Activated CD4-positive, alpha-beta memory T cell treated with anti-CD3 and anti-CD28 coated beads for 36 hours (primary cell): ENCODE measurements around the gene IFNA7. TPM values are rescaled to one million over a fixed set of nuclear protein-coding genes. Genes with fewer than 3 reads are reported as not detected.
"Not testable (repeated sequence)": the region's sequence is repeated elsewhere in the genome, so short reads cannot be mapped to it uniquely, and the experiment has no call there.

Source experiments
- CTCF ChIA-PET: fragments of 350-600 bp; sonication (Branson Sonifier 250); formaldehyde crosslinking; loops from one replicate; lab custom pipeline; 2021; ENCODE audit warnings: antibody characterized with exemption, inconsistent platforms; lab: Charles Lee
- POLR2A ChIA-PET: fragments of 350-600 bp; sonication (Branson Sonifier 250); formaldehyde crosslinking; loops from one replicate; lab custom pipeline; 2021; ENCODE audit warnings: antibody characterized with exemption; lab: Charles Lee
- DNase-seq: peaks from one replicate; pipeline ENCODE4 v3.0.0-alpha.2; 2020
- H3K27ac Mint-ChIP-seq: one replicate; pipeline ENCODE4 v1.8.0; 2021; ENCODE audit warnings: mixed read lengths
- H3K27me3 Mint-ChIP-seq: one replicate; pipeline ENCODE4 v1.8.0; 2021; ENCODE audit warnings: mixed read lengths
- H3K36me3 Mint-ChIP-seq: one replicate; pipeline ENCODE4 v1.8.0; 2021; ENCODE audit warnings: mixed read lengths
- H3K4me1 Mint-ChIP-seq: one replicate; pipeline ENCODE4 v1.8.0; 2021; ENCODE audit warnings: low read depth, mixed read lengths
- H3K4me3 Mint-ChIP-seq: one replicate; pipeline ENCODE4 v1.8.0; 2021; ENCODE audit warnings: mild to moderate bottlenecking, mixed read lengths
- H3K9me3 Mint-ChIP-seq: one replicate; pipeline ENCODE4 v1.8.0; 2021; ENCODE audit warnings: mixed read lengths
- intact Hi-C: fragments of 100-400 bp; cut with micrococcal nuclease; formaldehyde crosslinking; loops from one replicate; pipeline ENCODE4 v1.15.1; 2023
- total RNA-seq, 2 experiments: library from RNA; stranded (reverse); gene quantifications; one replicate each; pipeline ENCODE4 v1.2.3, GENCODE V29; 2021

Gene IFNA7
- not detected for total RNA-seq

- POLR2A ChIA-PET, DNase-seq, H3K9me3 Mint-ChIP-seq, CTCF ChIA-PET, H3K36me3 Mint-ChIP-seq, H3K27ac Mint-ChIP-seq, H3K4me1 Mint-ChIP-seq, H3K4me3 Mint-ChIP-seq, intact Hi-C loops: not testable (repeated sequence)
- peaks cover 34% of the 10 kb centered on the region for H3K27me3 Mint-ChIP-seq
These were observed at the start of gene IFNA7 for GRCh38 chr9:21202105-21202504. Gene IFNA7, minus strand, starts transcription at chr9:21202205. Its CDS starts 40 bp downstream, at chr9:21202165.

- Mint-ChIP-seq H3K27me3 (peaks cover 10% of the 10 kb centered on the region), H3K4me3 (no peak overlapping the region), H3K27ac (no peak overlapping the region), H3K9me3 (no peaks in the 10 kb centered on the region), H3K4me1 (peaks cover 4% of the 10 kb centered on the region), H3K36me3 (no peaks in the 10 kb centered on the region)
- no peak for DNase-seq
- POLR2A ChIA-PET, result no interaction called here
- CTCF ChIA-PET, result interaction anchor here (0.6 to 3.6 kb wide), 13 partner anchors 9 to 539 kb away, joined by 3 to 17 read pairs (median 6); partner anchors contain the start of gene IFNA8
- intact Hi-C loops, result loop anchor here (5.0 kb wide), 1 partner anchor 216 kb away; no protein-coding TSS in a partner anchor
These were observed 49.6 kb upstream of the IFNA7 start for GRCh38 chr9:21251638-21252037.

DNA sequence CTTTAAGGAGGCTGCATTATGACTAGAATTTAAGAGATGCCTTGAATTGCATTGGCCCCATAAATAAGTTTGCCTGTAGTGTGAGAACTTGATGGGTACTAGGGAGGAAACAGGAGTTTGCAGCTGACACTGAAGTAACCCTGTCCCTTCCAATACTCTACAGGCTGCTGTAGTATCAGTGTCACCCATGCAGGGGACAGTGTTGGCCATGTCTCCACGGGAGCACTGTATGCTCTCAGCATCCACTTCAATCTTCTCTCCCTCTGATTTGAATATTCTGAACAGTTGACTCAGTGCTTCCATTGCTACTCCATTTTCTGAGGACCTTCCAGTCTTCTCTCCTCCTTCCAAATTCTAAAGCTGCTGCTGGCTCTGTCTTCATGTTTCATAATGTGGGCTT is 49.2 kb upstream of the IFNA7 start:
- ChIA-PET POLR2A (no interaction called here), CTCF (interaction anchor here (1.6 to 3.6 kb wide), 4 partner anchors 13 to 204 kb away, joined by 4 to 17 read pairs (median 14); no protein-coding TSS in a partner anchor)
- Mint-ChIP-seq H3K9me3 (no peaks in the 10 kb centered on the region), H3K4me1 (peaks cover 4% of the 10 kb centered on the region), H3K4me3 (no peak overlapping the region), H3K27ac (no peak overlapping the region), H3K36me3 (no peaks in the 10 kb centered on the region), H3K27me3 (peaks cover 10% of the 10 kb centered on the region)
- intact Hi-C loops, result loop anchor here (5.0 kb wide), 1 partner anchor 216 kb away; no protein-coding TSS in a partner anchor
- DNase-seq, result no peak

- Mint-ChIP-seq H3K27me3 (peaks cover 16% of the 10 kb centered on the region), H3K4me1 (no peaks in the 10 kb centered on the region), H3K27ac (no peak overlapping the region), H3K36me3 (no peaks in the 10 kb centered on the region), H3K4me3 (no peak overlapping the region), H3K9me3 (no peaks in the 10 kb centered on the region)
- intact Hi-C loops, result no loop called here
- DNase-seq, result no peak
- POLR2A ChIA-PET, result no interaction called here
- CTCF ChIA-PET, result interaction anchor here (0.9 to 1.2 kb wide), 2 partner anchors 9 to 151 kb away, joined by 3 to 4 read pairs; no protein-coding TSS in a partner anchor
These were observed 42.8 kb upstream of the IFNA7 start for GRCh38 chr9:21244836-21245235.

DNA sequence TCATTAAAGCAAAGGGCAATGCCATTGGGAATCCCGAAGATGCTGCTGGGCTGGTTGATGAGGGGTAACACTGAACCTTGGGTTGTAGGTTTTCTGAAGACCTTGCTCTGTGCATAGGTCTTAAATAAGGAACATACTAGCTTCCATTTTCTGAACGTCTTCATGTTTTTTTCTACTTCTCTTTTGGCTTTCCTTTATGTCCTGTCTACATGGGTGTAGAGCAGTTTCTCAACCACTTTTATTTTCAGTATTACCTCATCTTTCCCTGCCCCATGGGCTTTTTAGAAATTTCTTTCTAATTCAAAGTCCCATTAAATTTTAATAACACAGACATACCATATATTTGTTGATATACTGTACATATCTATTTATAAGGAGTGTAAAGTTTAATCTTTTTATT is 37.9 kb upstream of the IFNA7 start, which contains the start of gene IFNA14:
TSS of gene IFNA14 (minus strand) at position 95 of the 400 bp plus-strand sequence. CDS start at position 25, 70 bp downstream.
- Mint-ChIP-seq H3K4me1 (peaks cover 9% of the 10 kb centered on the region), H3K4me3 (no peak within 1 kb of the TSS), H3K9me3 (no peaks in the 10 kb centered on the region), H3K27me3 (peaks cover 11% of the 10 kb centered on the region), H3K27ac (no peak within 1 kb of the TSS), H3K36me3 (no peaks in the 10 kb centered on the region)
- ChIA-PET CTCF (no interaction called here), POLR2A (no interaction called here)
- no peak for DNase-seq
- intact Hi-C loops, result loop anchor here (10.0 kb wide), 1 partner anchor 155 kb away; no protein-coding TSS in a partner anchor

- intact Hi-C loops, result loop anchor here (10.0 kb wide), 1 partner anchor 158 kb away; no protein-coding TSS in a partner anchor
- not testable (repeated sequence) for H3K4me3 Mint-ChIP-seq
These were observed 34.3 kb upstream of the IFNA7 start for GRCh38 chr9:21236360-21236714.

DNA sequence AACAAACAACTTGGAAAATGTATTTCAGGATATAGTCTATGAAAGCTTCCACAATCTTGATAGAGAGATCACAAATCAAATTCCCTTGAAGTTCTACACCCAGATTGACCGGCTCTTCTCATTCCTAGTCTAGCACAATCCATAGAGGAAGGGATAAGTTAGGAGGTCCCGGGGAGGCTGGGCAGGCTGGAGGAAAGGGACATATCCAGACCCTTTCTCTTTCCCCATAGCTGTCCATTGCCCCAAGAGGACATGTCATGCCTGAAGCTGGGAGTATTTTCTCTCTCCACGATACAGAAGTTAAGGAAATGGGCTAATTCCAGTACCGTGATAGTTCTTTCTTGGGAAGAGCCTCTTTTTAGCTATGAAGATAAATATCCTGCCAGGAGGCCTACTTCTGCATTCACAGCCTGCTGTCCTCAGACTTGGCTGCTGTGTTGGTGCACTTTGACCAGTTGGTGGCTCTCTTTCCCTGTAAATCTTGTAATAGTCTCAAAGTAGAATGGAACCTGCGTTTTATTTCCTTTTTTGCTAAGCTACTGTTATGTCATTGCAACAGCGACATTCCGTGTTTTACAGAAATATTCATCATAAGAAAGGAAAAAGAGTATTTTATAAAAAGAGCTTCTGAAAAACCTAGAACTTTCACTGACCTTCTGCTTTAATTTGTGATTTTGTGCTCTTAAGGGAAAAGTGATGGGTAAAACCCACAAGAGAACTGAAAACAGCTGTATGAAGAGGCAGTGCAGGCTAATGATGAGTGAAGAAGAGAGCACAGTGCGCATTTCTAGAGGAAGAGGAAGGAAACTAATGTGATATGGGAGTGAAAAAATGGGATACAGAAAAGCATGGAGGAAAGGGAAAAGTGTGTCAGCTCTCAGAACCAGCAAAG is 33.7 kb upstream of the IFNA7 start:
- not testable (repeated sequence) for H3K27ac Mint-ChIP-seq, H3K27me3 Mint-ChIP-seq, H3K36me3 Mint-ChIP-seq, H3K4me1 Mint-ChIP-seq, H3K4me3 Mint-ChIP-seq, H3K9me3 Mint-ChIP-seq
- CTCF ChIA-PET, result interaction anchor here (0.6 to 2.7 kb wide), 21 partner anchors 10 to 741 kb away, joined by 3 to 13 read pairs (median 5); no protein-coding TSS in a partner anchor
- POLR2A ChIA-PET, result interaction anchor here (0.6 kb wide), 1 partner anchor 979 kb away, joined by 3 read pairs; no protein-coding TSS in a partner anchor
- intact Hi-C loops, result loop anchor here (1.0 to 10.0 kb wide), 2 partner anchors 159 to 554 kb away; no protein-coding TSS in a partner anchor
- DNase-seq, result peak; percentile 33

More at GRCh38 chr9:21236360-21236714, 34.3 kb upstream of the IFNA7 start:
- H3K36me3 Mint-ChIP-seq, H3K9me3 Mint-ChIP-seq, H3K27me3 Mint-ChIP-seq, DNase-seq, H3K4me1 Mint-ChIP-seq, H3K27ac Mint-ChIP-seq: not testable (repeated sequence)
- ChIA-PET CTCF (interaction anchor here (0.6 to 2.7 kb wide), 20 partner anchors 9 to 741 kb away, joined by 3 to 13 read pairs (median 5); no protein-coding TSS in a partner anchor), POLR2A (interaction anchor here (0.6 kb wide), 1 partner anchor 978 kb away, joined by 3 read pairs; no protein-coding TSS in a partner anchor)

GRCh38 chr9:21234153-21234687 is 32.2 kb upstream of the IFNA7 start:
- no peak overlapping the region for H3K4me3 Mint-ChIP-seq
- ChIA-PET POLR2A (no interaction called here), CTCF (interaction anchor here (0.6 to 2.7 kb wide), 4 partner anchors 18 to 162 kb away, joined by 3 to 13 read pairs (median 8); no protein-coding TSS in a partner anchor)
- no peak overlapping the region for H3K27ac Mint-ChIP-seq
- intact Hi-C loops, result loop anchor here (10.0 kb wide), 1 partner anchor 161 kb away; no protein-coding TSS in a partner anchor
- no peaks in the 10 kb centered on the region for H3K36me3 Mint-ChIP-seq
- H3K27me3 Mint-ChIP-seq, result peaks cover 2% of the 10 kb centered on the region
- DNase-seq, result no peak
- H3K4me1 Mint-ChIP-seq, result peaks cover 9% of the 10 kb centered on the region
- H3K9me3 Mint-ChIP-seq, result no peaks in the 10 kb centered on the region

DNA sequence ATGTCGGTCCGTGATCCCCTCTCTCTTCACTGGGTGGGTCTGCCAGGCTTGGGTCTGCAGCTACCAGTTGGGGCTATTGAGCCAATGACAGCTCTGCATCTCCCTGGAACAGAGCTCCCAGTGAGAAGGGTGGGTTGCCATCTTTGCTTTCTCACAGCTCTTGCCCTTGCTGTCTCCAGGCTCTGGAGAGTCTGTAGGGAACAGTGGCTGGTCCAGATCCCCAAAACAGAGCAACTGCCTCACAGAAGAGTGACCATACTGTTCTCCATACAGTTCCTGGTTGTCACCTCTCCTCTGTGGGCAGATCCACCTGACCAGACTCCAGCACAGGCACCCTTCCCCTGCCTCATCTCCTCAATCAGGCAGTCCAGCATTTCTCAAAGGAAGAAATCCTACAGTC is 31.3 kb upstream of the IFNA7 start:
- H3K4me3 Mint-ChIP-seq, result no peak overlapping the region
- no peaks in the 10 kb centered on the region for H3K36me3 Mint-ChIP-seq
- CTCF ChIA-PET, result interaction anchor here (0.8 kb wide), 1 partner anchor 556 kb away, joined by 3 read pairs; no protein-coding TSS in a partner anchor
- DNase-seq, result no peak
- H3K27ac Mint-ChIP-seq, result no peak overlapping the region
- POLR2A ChIA-PET, result no interaction called here
- H3K27me3 Mint-ChIP-seq, result peaks cover 1% of the 10 kb centered on the region
- no peaks in the 10 kb centered on the region for H3K9me3 Mint-ChIP-seq
- peaks cover 9% of the 10 kb centered on the region for H3K4me1 Mint-ChIP-seq
- intact Hi-C loops, result loop anchor here (10.0 kb wide), 1 partner anchor 162 kb away; no protein-coding TSS in a partner anchor

GRCh38 chr9:21228122-21228521 is 26.1 kb upstream of the IFNA7 start, which contains the start of gene IFNA17:
Gene IFNA17, minus strand, starts transcription at chr9:21228222. Its CDS starts 49 bp downstream, at chr9:21228173.
- H3K27ac Mint-ChIP-seq, result no peak within 1 kb of the TSS
- DNase-seq, result no peak
- H3K9me3 Mint-ChIP-seq, result no peaks in the 10 kb centered on the region

DNA sequence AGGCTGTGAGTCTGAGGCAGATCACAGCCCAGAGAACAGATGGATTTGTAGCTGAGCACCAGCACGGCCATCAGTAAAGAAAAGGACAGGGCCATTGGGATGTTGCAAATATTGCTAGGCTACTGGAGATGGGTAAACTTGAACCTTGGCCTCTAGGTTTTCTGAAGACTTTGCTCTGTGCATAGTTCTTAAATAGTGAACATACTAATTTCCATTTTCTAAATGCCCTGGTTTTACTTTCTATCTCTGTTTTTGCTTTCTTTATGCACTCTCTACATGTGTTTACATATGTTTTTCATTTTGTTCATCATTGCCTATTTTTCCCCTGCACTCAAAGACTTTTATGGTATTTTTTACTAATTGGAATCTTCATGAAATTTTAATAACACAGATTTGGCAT is 15.2 kb upstream of the IFNA7 start, which contains the start of gene IFNA16:
TSS of gene IFNA16 (minus strand) at position 101 of the 400 bp plus-strand sequence. CDS start at position 95, 6 bp downstream.
- CTCF ChIA-PET, result interaction anchor here (1.0 to 1.1 kb wide), 2 partner anchors 22 to 36 kb away, joined by 3 to 5 read pairs; no protein-coding TSS in a partner anchor
- DNase-seq, H3K27ac Mint-ChIP-seq, H3K4me3 Mint-ChIP-seq, H3K36me3 Mint-ChIP-seq, H3K9me3 Mint-ChIP-seq, H3K4me1 Mint-ChIP-seq, POLR2A ChIA-PET, intact Hi-C loops: not testable (repeated sequence)
- peaks cover 25% of the 10 kb centered on the region for H3K27me3 Mint-ChIP-seq

More at GRCh38 chr9:21228122-21228521, 26.1 kb upstream of the IFNA7 start, which contains the start of gene IFNA17:
- Mint-ChIP-seq H3K36me3 (no peaks in the 10 kb centered on the region), H3K4me1 (no peaks in the 10 kb centered on the region), H3K27me3 (peaks cover 2% of the 10 kb centered on the region), H3K4me3 (no peak within 1 kb of the TSS)
- POLR2A ChIA-PET, result no interaction called here
- intact Hi-C loops, result no loop called here
- CTCF ChIA-PET, result no interaction called here
